Panc1 (cell line): ENCODE data around the gene GPR87. TPM values are rescaled to one million over a fixed set of nuclear protein-coding genes. Genes with fewer than 3 reads are reported as not detected.

Experiments
- ATAC-seq: fragments of 200-7000 bp; cut with Tn5 transposase; 2 replicates; pipeline ENCODE4 v1.9.1; 2020; ENCODE audit warnings: mild to moderate bottlenecking, moderate library complexity
- BruUV-seq: library from RNA; stranded (reverse); fragments of 400-500 nt; replicated peaks from 2 replicates; lab custom pipeline; 2021; lab: Mats Ljungman, UMichigan
- CTCF ChIA-PET: fragments of 300-600 bp; sonication (Branson Sonifier 250); formaldehyde crosslinking; loops from one replicate; lab custom pipeline; 2022; ENCODE audit warnings: antibody characterized with exemption; lab: Charles Lee
- POLR2A ChIA-PET: fragments of 300-600 bp; sonication (Branson Sonifier 250); formaldehyde crosslinking; loops from one replicate; lab custom pipeline; 2022; ENCODE audit warnings: antibody characterized with exemption; lab: Charles Lee
- DNase-seq: peaks from one replicate; pipeline ENCODE4 v3.0.0-alpha.2; 2010; ENCODE audit warnings: low read depth, low spot score
- H3K27ac ChIP-seq: 2 replicates; pipeline ENCODE4 v1.5.1; 2011; ENCODE audit warnings: mild to moderate bottlenecking, low read length, inconsistent platforms
- H3K27me3 ChIP-seq: fragments of 200-500 bp; sonication (Bioruptor generic); 2 replicates; pipeline ENCODE4 v1.6.0; 2014; ENCODE audit warnings: low read length, inconsistent platforms; ENCODE audit not compliant: control insufficient read depth, insufficient read depth
- H3K36me3 ChIP-seq: fragments of 200-500 bp; sonication (Bioruptor generic); 2 replicates; pipeline ENCODE4 v1.5.1; 2014; ENCODE audit warnings: inconsistent platforms, mild to moderate bottlenecking, low read length, moderate library complexity; ENCODE audit not compliant: control insufficient read depth, insufficient read depth
- H3K4me1 ChIP-seq: 2 replicates; pipeline ENCODE4 v1.5.1; 2011; ENCODE audit warnings: inconsistent platforms, mild to moderate bottlenecking, low read length, moderate library complexity; ENCODE audit not compliant: control insufficient read depth, insufficient read depth
- H3K4me3 ChIP-seq, 2 experiments: 2 replicates each; pipeline ENCODE4 v1.5.1; 2011 to 2012; ENCODE audit warnings: low read depth in 2 of 2, low read length in 2 of 2, mild to moderate bottlenecking in 2 of 2, inconsistent platforms in 1 of 2, moderate library complexity in 1 of 2
- H3K9me3 ChIP-seq: fragments of 200-500 bp; sonication (Bioruptor generic); 2 replicates; pipeline ENCODE4 v1.5.1; 2014; ENCODE audit warnings: low read depth, mild to moderate bottlenecking, inconsistent platforms, low read length, moderate library complexity; ENCODE audit not compliant: control insufficient read depth, insufficient read depth
- CTCF ChIP-seq: fragments of 450-650 bp; IDR thresholded peaks from 2 replicates; pipeline ENCODE4 v1.5.1; 2017; ENCODE audit warnings: mild to moderate bottlenecking
- POLR2AphosphoS5 ChIP-seq: IDR thresholded peaks from 2 replicates; pipeline ENCODE4 v1.6.1; 2012; ENCODE audit warnings: mild to moderate bottlenecking, low read depth, low read length, moderate library complexity
- REST ChIP-seq, 2 experiments: IDR thresholded peaks; 2 replicates each; pipeline ENCODE4 v1.6.1; 2011 to 2012; ENCODE audit warnings: low read depth in 2 of 2, control low read depth in 1 of 2, low read length in 1 of 2, mild to moderate bottlenecking in 1 of 2, moderate library complexity in 1 of 2; ENCODE audit not compliant: insufficient read depth in 1 of 2
- SIN3A ChIP-seq: IDR thresholded peaks from 2 replicates; pipeline ENCODE4 v1.6.1; 2012; ENCODE audit warnings: low read depth, mild to moderate bottlenecking, low read length, moderate library complexity, borderline replicate concordance; ENCODE audit not compliant: insufficient read depth
- TCF7L2 ChIP-seq: IDR thresholded peaks from 2 replicates; pipeline ENCODE4 v1.6.1; 2011; ENCODE audit warnings: mild to moderate bottlenecking, low read depth, low read length, inconsistent platforms
- in situ Hi-C: cut with HindIII; loops from 2 replicates; pipeline ENCODE4 v1.10.0; 2016; ENCODE audit warnings: low sequenced_read_pairs, low pct_unique_long_range_greater_than_20kb
- intact Hi-C: fragments of 100-400 bp; cut with micrococcal nuclease; formaldehyde crosslinking; loops from one replicate; pipeline ENCODE4 v1.10.0; 2022; ENCODE audit not compliant: unreplicated experiment
- total RNA-seq: library from RNA; stranded (reverse); gene quantifications from one replicate; pipeline ENCODE4 v1.2.1, GENCODE V29; 2021; ENCODE audit not compliant: unreplicated experiment

GPR87 gene
- total RNA-seq, 1 experiment from 2014 or later = not detected

- H3K27ac ChIP-seq = no peak overlapping the region
- intact Hi-C loops (no loop called here), in situ Hi-C loops (no loop called here)
- H3K4me3 ChIP-seq = no peak overlapping the region
- BruUV-seq = no TSS peak
- TF ChIP-seq POLR2AphosphoS5 = no peak
- no peak for TF ChIP-seq CTCF
- TF ChIP-seq TCF7L2 = no peak
- no peak for TF ChIP-seq REST (IDR thresholded peaks at IDR 0.05; ENCODE audit: insufficient read depth in 1 of 2, low read depth in 2 of 2, low read length in 1 of 2)
- TF ChIP-seq SIN3A = no peak
- ChIA-PET POLR2A (no interaction called here), CTCF (no interaction called here)
- DNase-seq (no peak), ATAC-seq (no peak)
- H3K27me3 ChIP-seq = peaks cover 4% of the 10 kb centered on the region; the same call in 1 of the 2 replicates
- H3K4me1 ChIP-seq = no peaks in the 10 kb centered on the region
- H3K36me3 ChIP-seq = no peaks in the 10 kb centered on the region; the same call in 1 of the 2 replicates
- H3K9me3 ChIP-seq = no peaks in the 10 kb centered on the region
These were observed 50.8 kb downstream of the GPR87 start for GRCh38 chr3:151265866-151266265.

GRCh38 chr3:151265166-151265565, 51.5 kb downstream of the GPR87 start:
- no peaks in the 10 kb centered on the region for H3K9me3 ChIP-seq
- no peak for ATAC-seq
- CTCF ChIA-PET = no interaction called here

More at GRCh38 chr3:151265166-151265565, 51.5 kb downstream of the GPR87 start:
- Histone ChIP-seq H3K36me3 (no peaks in the 10 kb centered on the region; the same call in 1 of the 2 replicates), H3K27me3 (peaks cover 4% of the 10 kb centered on the region; the same call in 1 of the 2 replicates), H3K4me1 (no peaks in the 10 kb centered on the region), H3K27ac (no peak overlapping the region), H3K4me3 (no peak overlapping the region)
- no TSS peak for BruUV-seq
- intact Hi-C loops = no loop called here
- in situ Hi-C loops = no loop called here
- POLR2A ChIA-PET = no interaction called here
- DNase-seq = no peak
- TF ChIP-seq TCF7L2 (no peak), POLR2AphosphoS5 (no peak), SIN3A (no peak), REST (IDR thresholded peaks at IDR 0.05; ENCODE audit: insufficient read depth in 1 of 2, low read depth in 2 of 2, low read length in 1 of 2) (no peak), CTCF (no peak)
